Measurements from ENCODE around the gene ZNFX1.

- TF ChIP-seq, protein P1, sequence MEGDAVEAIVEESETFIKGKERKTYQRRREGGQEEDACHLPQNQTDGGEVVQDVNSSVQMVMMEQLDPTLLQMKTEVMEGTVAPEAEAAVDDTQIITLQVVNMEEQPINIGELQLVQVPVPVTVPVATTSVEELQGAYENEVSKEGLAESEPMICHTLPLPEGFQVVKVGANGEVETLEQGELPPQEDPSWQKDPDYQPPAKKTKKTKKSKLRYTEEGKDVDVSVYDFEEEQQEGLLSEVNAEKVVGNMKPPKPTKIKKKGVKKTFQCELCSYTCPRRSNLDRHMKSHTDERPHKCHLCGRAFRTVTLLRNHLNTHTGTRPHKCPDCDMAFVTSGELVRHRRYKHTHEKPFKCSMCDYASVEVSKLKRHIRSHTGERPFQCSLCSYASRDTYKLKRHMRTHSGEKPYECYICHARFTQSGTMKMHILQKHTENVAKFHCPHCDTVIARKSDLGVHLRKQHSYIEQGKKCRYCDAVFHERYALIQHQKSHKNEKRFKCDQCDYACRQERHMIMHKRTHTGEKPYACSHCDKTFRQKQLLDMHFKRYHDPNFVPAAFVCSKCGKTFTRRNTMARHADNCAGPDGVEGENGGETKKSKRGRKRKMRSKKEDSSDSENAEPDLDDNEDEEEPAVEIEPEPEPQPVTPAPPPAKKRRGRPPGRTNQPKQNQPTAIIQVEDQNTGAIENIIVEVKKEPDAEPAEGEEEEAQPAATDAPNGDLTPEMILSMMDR (IDR thresholded peaks at IDR 0.05; ENCODE audit: borderline replicate concordance, extremely low read depth, low read length, poor library complexity, severe bottlenecking): peak; percentile 31
- TF ChIP-seq EZH2 (IDR thresholded peaks at IDR 0.05; ENCODE audit: borderline replicate concordance, low read depth, low read length, severe bottlenecking): no peak
Measured at GRCh38 chr20:49320460-49320859, 42.6 kb upstream of the ZNFX1 start.
